ENCODE results near the gene KIAA0930.

The KIAA0930 gene

GRCh38 chr22:45216133-45217003 is 24.3 kb downstream of the KIAA0930 start:
- DNase-seq (ENCODE audit: low read depth): no peak

GRCh38 chr22:45212992-45213751 is 27.5 kb downstream of the KIAA0930 start:
- no peak for DNase-seq (ENCODE audit: low read depth)

- no peak for DNase-seq (ENCODE audit: low read depth)
Measured at GRCh38 chr22:45212306-45212709, 28.4 kb downstream of the KIAA0930 start.

- no peak for DNase-seq (ENCODE audit: low read depth)
Measured at GRCh38 chr22:45211848-45212247, 28.8 kb downstream of the KIAA0930 start.

- DNase-seq (ENCODE audit: low read depth): no peak
Measured at GRCh38 chr22:45211435-45211834, 29.3 kb downstream of the KIAA0930 start.

- no peak for DNase-seq (ENCODE audit: low read depth)
Measured at GRCh38 chr22:45210991-45211390, 29.7 kb downstream of the KIAA0930 start.

- DNase-seq (ENCODE audit: low read depth): no peak
Measured at GRCh38 chr22:45210577-45210976, 30.1 kb downstream of the KIAA0930 start.

GRCh38 chr22:45210174-45210573 is 30.5 kb downstream of the KIAA0930 start:
- DNase-seq (ENCODE audit: low read depth): no peak

- DNase-seq (ENCODE audit: low read depth): no peak
Measured at GRCh38 chr22:45208993-45209838, 31.5 kb downstream of the KIAA0930 start.

- DNase-seq (ENCODE audit: low read depth): no peak
Measured at GRCh38 chr22:45208696-45208992, 32.0 kb downstream of the KIAA0930 start.

- DNase-seq (ENCODE audit: low read depth): no peak
Measured at GRCh38 chr22:45207981-45208664, 32.6 kb downstream of the KIAA0930 start.

GRCh38 chr22:45207533-45207932 is 33.2 kb downstream of the KIAA0930 start:
- no peak for DNase-seq (ENCODE audit: low read depth)

GRCh38 chr22:45206233-45206632 is 34.5 kb downstream of the KIAA0930 start:
- no peak for DNase-seq (ENCODE audit: low read depth)

GRCh38 chr22:45205276-45205925 is 35.3 kb downstream of the KIAA0930 start:
- DNase-seq (ENCODE audit: low read depth): no peak

GRCh38 chr22:45204819-45205218 is 35.9 kb downstream of the KIAA0930 start:
- DNase-seq (ENCODE audit: low read depth): no peak

- DNase-seq (ENCODE audit: low read depth): no peak
Measured at GRCh38 chr22:45204241-45204640, 36.5 kb downstream of the KIAA0930 start.

GRCh38 chr22:45203150-45203951 is 37.3 kb downstream of the KIAA0930 start:
- no peak for DNase-seq (ENCODE audit: low read depth)

- no peak for DNase-seq (ENCODE audit: low read depth)
Measured at GRCh38 chr22:45202333-45203149, 38.2 kb downstream of the KIAA0930 start.

- DNase-seq (ENCODE audit: low read depth): no peak
Measured at GRCh38 chr22:45201678-45202332, 38.9 kb downstream of the KIAA0930 start.

All from stimulated activated CD8-positive, alpha-beta memory T cell treated with anti-CD3 and anti-CD28 coated beads, Interleukin-12 subunit alpha, Interleukin-12 subunit beta, amount 100 ng/mL, for 4 hours (primary cell).